GM12878 (cell line): ENCODE data around the gene ATP8B1.

Experiments
- GATAD2B ChIP-seq: fragments of 450-650 bp; conservative IDR thresholded peaks from 2 replicates; pipeline ENCODE4 v1.6.1; 2017; ENCODE audit warnings: low read depth, mild to moderate bottlenecking, moderate library complexity
- POLR2A ChIP-seq: IDR thresholded peaks from 2 replicates; pipeline ENCODE4 v1.6.1; 2011; ENCODE audit warnings: low read depth, mild to moderate bottlenecking, low read length
- SREBF2 ChIP-seq: IDR thresholded peaks from 2 replicates; pipeline ENCODE4 v1.6.1; 2012; ENCODE audit warnings: mild to moderate bottlenecking, low read length
- TF ChIP-seq, protein P1 (sequence below), 3 experiments: IDR thresholded peaks in 2 of 3; conservative IDR thresholded peaks in 1 of 3; 2 replicates each; pipeline ENCODE4 v1.5.1; 2011; ENCODE audit warnings: low read depth in 3 of 3, low read length in 3 of 3, mild to moderate bottlenecking in 3 of 3, control low read depth in 2 of 3, moderate library complexity in 2 of 3, inconsistent platforms in 1 of 3, mixed read lengths in 1 of 3; ENCODE audit not compliant: control insufficient read depth in 2 of 3, insufficient read depth in 1 of 3; ENCODE audit errors: extremely low read depth in 1 of 3

DNA sequence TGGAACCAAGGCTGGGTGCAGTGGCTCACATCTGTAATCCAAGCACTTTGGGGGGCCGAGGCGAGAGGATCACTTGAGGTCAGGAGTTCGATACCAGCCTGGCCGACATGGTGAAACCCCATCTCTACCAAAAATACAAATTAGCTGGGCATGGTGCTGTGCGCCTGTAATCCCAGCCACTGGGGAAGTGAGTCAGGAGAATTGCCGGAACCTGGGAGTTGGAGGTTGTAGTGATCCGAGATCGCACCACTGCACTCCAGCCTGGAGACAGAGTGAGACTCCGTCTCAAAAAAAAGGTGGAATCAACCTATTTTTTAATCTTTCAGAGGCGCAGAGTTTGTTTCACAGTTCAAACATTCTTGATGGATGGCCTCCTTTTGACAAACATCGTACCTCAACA, 24.5 kb upstream of the ATP8B1 start:
- no peak for TF ChIP-seq POLR2A
- TF ChIP-seq, protein P1, sequence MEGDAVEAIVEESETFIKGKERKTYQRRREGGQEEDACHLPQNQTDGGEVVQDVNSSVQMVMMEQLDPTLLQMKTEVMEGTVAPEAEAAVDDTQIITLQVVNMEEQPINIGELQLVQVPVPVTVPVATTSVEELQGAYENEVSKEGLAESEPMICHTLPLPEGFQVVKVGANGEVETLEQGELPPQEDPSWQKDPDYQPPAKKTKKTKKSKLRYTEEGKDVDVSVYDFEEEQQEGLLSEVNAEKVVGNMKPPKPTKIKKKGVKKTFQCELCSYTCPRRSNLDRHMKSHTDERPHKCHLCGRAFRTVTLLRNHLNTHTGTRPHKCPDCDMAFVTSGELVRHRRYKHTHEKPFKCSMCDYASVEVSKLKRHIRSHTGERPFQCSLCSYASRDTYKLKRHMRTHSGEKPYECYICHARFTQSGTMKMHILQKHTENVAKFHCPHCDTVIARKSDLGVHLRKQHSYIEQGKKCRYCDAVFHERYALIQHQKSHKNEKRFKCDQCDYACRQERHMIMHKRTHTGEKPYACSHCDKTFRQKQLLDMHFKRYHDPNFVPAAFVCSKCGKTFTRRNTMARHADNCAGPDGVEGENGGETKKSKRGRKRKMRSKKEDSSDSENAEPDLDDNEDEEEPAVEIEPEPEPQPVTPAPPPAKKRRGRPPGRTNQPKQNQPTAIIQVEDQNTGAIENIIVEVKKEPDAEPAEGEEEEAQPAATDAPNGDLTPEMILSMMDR (IDR thresholded peaks at IDR 0.05 in 2 of 3, conservative IDR thresholded peaks at IDR 0.05 in 1 of 3; ENCODE audit: control insufficient read depth in 2 of 3, extremely low read depth in 1 of 3, insufficient read depth in 1 of 3, low read depth in 3 of 3, low read length in 3 of 3) = no peak
- no peak for TF ChIP-seq SREBF2
- no peak for TF ChIP-seq GATAD2B
